Heart left ventricle (tissue), 13 donors: ENCODE data around the gene B3GAT2.

Experiments used
- CTCF ChIP-seq, 12 donors: fragments of 200-600 bp; sonication (generic) in 4 of 12; IDR thresholded peaks; one replicate each; pipeline versions ENCODE4 v1.5.0 to v1.8.0; 2018 to 2022; ENCODE audit warnings: antibody characterized with exemption in 12 of 12, mild to moderate bottlenecking in 5 of 12
- POLR2A ChIP-seq, 2 donors: fragments of 450-650 bp; IDR thresholded peaks; one replicate each; pipeline ENCODE4 v1.6.1; 2017; ENCODE audit warnings: antibody characterized with exemption in 2 of 2, mild to moderate bottlenecking in 2 of 2, moderate library complexity in 2 of 2
- donor health status: ischemic (EF 13 %, LVEDD 7.1; RV severe dilation, severe dysfunction).
- donor health status: DM: no; HTN: yes; CAD: no.
- donor health status: DM: no; HTN: no; CAD: no.
- donor health status: ischemic (EF 25% LVEDD 6.9; RV normal size, moderate dysfunction).
- donor health status: ischemic (EF 25% LVEDD 5.7; RV mildly dilated, moderate dysfunction).
- donor health status: ischemic (EF 35%, LVEDD 5.7; RV mildly dilated, moderate dysfunction).
- donor health status: nonischemic (EF 11% LVEDD 7.7; RV severe dilation, severe dysfunction).
- donor health status: DM: yes; HTN: yes; CAD: no.
- donor health status: PGD.
- donor health status: ischemic (EF 29% LVEDD 5.4; RV normal size, mild dysfunction).
- donor health status: nonischemic (EF 23%, LVEDD 6.1; RV moderate dilation, normal function).

- TF ChIP-seq CTCF (IDR thresholded peaks at IDR 0.05) (no peak), POLR2A (IDR thresholded peaks at IDR 0.05) (no peak)
Observed at GRCh38 chr6:70997379-70997778, 40.5 kb upstream of the B3GAT2 start.
